Upper lobe of right lung (tissue), 1 donor: ENCODE measurements around the gene DERA. TPM values are rescaled to one million over a fixed set of nuclear protein-coding genes. Genes with fewer than 3 reads are reported as not detected.

Source experiments
- ATAC-seq: fragments of 200-7000 bp; cut with Tn5 transposase; one replicate; pipeline ENCODE4 v1.9.1; 2020; ENCODE audit warnings: mild to moderate bottlenecking, moderate library complexity
- DNase-seq: peaks from one replicate; pipeline ENCODE4 v3.0.0-alpha.2; 2020
- H3K27ac ChIP-seq: fragments of 200-600 bp; one replicate; pipeline ENCODE4 v1.8.0; 2022
- H3K27me3 ChIP-seq: fragments of 200-600 bp; one replicate; pipeline ENCODE4 v1.8.0; 2022; ENCODE audit warnings: mild to moderate bottlenecking
- H3K36me3 ChIP-seq: fragments of 200-600 bp; one replicate; pipeline ENCODE4 v1.8.0; 2022
- H3K4me1 ChIP-seq: fragments of 200-600 bp; one replicate; pipeline ENCODE4 v1.8.0; 2022
- H3K4me3 ChIP-seq: fragments of 200-600 bp; one replicate; pipeline ENCODE4 v1.8.0; 2022; ENCODE audit warnings: mild to moderate bottlenecking
- H3K9me3 ChIP-seq: fragments of 200-600 bp; one replicate; pipeline ENCODE4 v1.8.0; 2022
- CTCF ChIP-seq: fragments of 200-600 bp; IDR thresholded peaks from one replicate; pipeline ENCODE4 v1.8.0; 2022; ENCODE audit warnings: antibody characterized with exemption
- intact Hi-C: fragments of 100-400 bp; cut with DNase I; formaldehyde crosslinking; loops from one replicate; pipeline ENCODE4 v1.11.0; 2022
- total RNA-seq: library from RNA; stranded (reverse); fragmentation: NEBNext Ultra II Directional; extraction: Animal tissue kit (Norgen Biotek cat#: 25700); gene quantifications from one replicate; pipeline ENCODE4 v1.2.1, GENCODE V29; 2021
- donor health status: DM: no; HTN: yes; CAD: no; lungs with severe emphysema.

DERA gene
- total RNA-seq, 1 donor from 2014 or later = 36.6 TPM

- H3K27ac ChIP-seq = no peak overlapping the region
- H3K36me3 ChIP-seq = peaks cover 11% of the 10 kb centered on the region
- intact Hi-C loops = no loop called here
- H3K9me3 ChIP-seq = no peaks in the 10 kb centered on the region
- DNase-seq (no peak), ATAC-seq (peak; percentile 22)
- no peak for TF ChIP-seq CTCF
- no peak overlapping the region for H3K4me3 ChIP-seq
- peaks cover 6% of the 10 kb centered on the region for H3K4me1 ChIP-seq
- H3K27me3 ChIP-seq = no peaks in the 10 kb centered on the region
Observed at GRCh38 chr12:15988983-15989755, 78.0 kb downstream of the DERA start.

GRCh38 chr12:15995801-15996200 lies 84.7 kb downstream of the DERA start:
- Histone ChIP-seq H3K4me3 (no peak overlapping the region), H3K27me3 (no peaks in the 10 kb centered on the region), H3K36me3 (no peaks in the 10 kb centered on the region), H3K4me1 (no peaks in the 10 kb centered on the region), H3K27ac (no peak overlapping the region), H3K9me3 (no peaks in the 10 kb centered on the region)
- ATAC-seq = no peak
- TF ChIP-seq CTCF = no peak
- intact Hi-C loops = no loop called here
- no peak for DNase-seq

- H3K27me3 ChIP-seq = no peaks in the 10 kb centered on the region
- no peaks in the 10 kb centered on the region for H3K4me1 ChIP-seq
- DNase-seq (no peak), ATAC-seq (peak; percentile 71)
- TF ChIP-seq CTCF = no peak
- no peaks in the 10 kb centered on the region for H3K36me3 ChIP-seq
- no peak overlapping the region for H3K4me3 ChIP-seq
- no peak overlapping the region for H3K27ac ChIP-seq
- intact Hi-C loops = no loop called here
- H3K9me3 ChIP-seq = no peaks in the 10 kb centered on the region
Observed at GRCh38 chr12:15996254-15996653, 85.1 kb downstream of the DERA start.

- Histone ChIP-seq H3K27me3 (no peaks in the 10 kb centered on the region), H3K27ac (no peak overlapping the region), H3K36me3 (no peaks in the 10 kb centered on the region), H3K4me3 (no peak overlapping the region), H3K9me3 (no peaks in the 10 kb centered on the region), H3K4me1 (no peaks in the 10 kb centered on the region)
- intact Hi-C loops = no loop called here
- no peak for TF ChIP-seq CTCF
- no peak for ATAC-seq
- no peak for DNase-seq
Observed at GRCh38 chr12:15996948-15997347, 85.8 kb downstream of the DERA start.

- Histone ChIP-seq H3K4me3 (no peak overlapping the region), H3K9me3 (no peaks in the 10 kb centered on the region), H3K4me1 (no peaks in the 10 kb centered on the region), H3K27me3 (no peaks in the 10 kb centered on the region), H3K27ac (no peak overlapping the region), H3K36me3 (no peaks in the 10 kb centered on the region)
- intact Hi-C loops = no loop called here
- ATAC-seq (no peak), DNase-seq (no peak)
- no peak for TF ChIP-seq CTCF
Observed at GRCh38 chr12:15997910-15998309, 86.8 kb downstream of the DERA start.

DNA sequence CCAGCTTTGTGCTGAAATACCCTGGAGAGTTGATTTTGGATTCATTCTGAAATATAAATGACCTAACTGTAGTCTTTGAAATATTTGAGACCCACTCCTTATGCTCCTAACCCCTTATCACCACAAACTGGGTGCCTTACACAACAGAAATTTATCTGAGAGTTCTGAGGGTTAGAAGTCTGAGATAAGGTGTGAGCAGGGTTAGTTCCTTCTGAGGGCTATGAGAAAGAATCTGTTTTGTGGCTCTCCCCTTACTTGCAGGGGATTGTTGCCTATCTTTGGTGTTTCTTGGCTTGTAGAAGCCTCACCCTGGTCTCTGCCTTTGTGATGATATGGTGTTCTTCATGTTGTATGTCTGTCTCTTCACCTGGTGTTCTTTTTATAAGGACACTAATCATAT lies 91.7 kb downstream of the DERA start:
- Histone ChIP-seq H3K9me3 (no peaks in the 10 kb centered on the region), H3K4me1 (no peaks in the 10 kb centered on the region), H3K4me3 (no peak overlapping the region), H3K27ac (no peak overlapping the region), H3K27me3 (no peaks in the 10 kb centered on the region), H3K36me3 (no peaks in the 10 kb centered on the region)
- no peak for TF ChIP-seq CTCF
- no peak for ATAC-seq
- intact Hi-C loops = no loop called here
- DNase-seq = no peak
